Progenitor cell of endocrine pancreas (in vitro differentiated cells): ENCODE measurements around the gene GKN2. TPM values are rescaled to one million over a fixed set of nuclear protein-coding genes. Genes with fewer than 3 reads are reported as not detected.

Source experiments
- DNase-seq: peaks from one replicate; pipeline ENCODE4 v3.0.0; 2021; ENCODE audit warnings: low spot score; ENCODE audit not compliant: unreplicated experiment
- H3K27ac Mint-ChIP-seq: 2 replicates; pipeline ENCODE4 v1.8.0; 2021; ENCODE audit warnings: mild to moderate bottlenecking, moderate library complexity, mixed read lengths
- H3K27me3 Mint-ChIP-seq: 2 replicates; pipeline ENCODE4 v1.8.0; 2021; ENCODE audit warnings: mixed read lengths
- H3K36me3 Mint-ChIP-seq: 2 replicates; pipeline ENCODE4 v1.8.0; 2022; ENCODE audit warnings: mixed read lengths; ENCODE audit not compliant: insufficient read depth
- H3K4me1 Mint-ChIP-seq: 2 replicates; pipeline ENCODE4 v1.8.0; 2021; ENCODE audit warnings: low read depth, mixed read lengths
- H3K4me3 Mint-ChIP-seq: 2 replicates; pipeline ENCODE4 v1.8.0; 2021; ENCODE audit warnings: low read depth, mild to moderate bottlenecking, moderate library complexity, mixed read lengths
- H3K9me3 Mint-ChIP-seq: 2 replicates; pipeline ENCODE4 v1.8.0; 2021; ENCODE audit warnings: low read depth, mixed read lengths
- CTCF ChIP-seq: fragments of 200-600 bp; sonication (generic); IDR thresholded peaks from one replicate; pipeline ENCODE4 v1.5.0; 2021; ENCODE audit warnings: antibody characterized with exemption, mild to moderate bottlenecking; ENCODE audit not compliant: unreplicated experiment
- total RNA-seq: library from RNA; stranded (reverse); gene quantifications from 2 replicates; pipeline ENCODE4 v1.2.1, GENCODE V29; 2021

The GKN2 gene
- total RNA-seq, 1 donor from 2014 or later: not detected

GRCh38 chr2:68925295-68925896 is 27.3 kb downstream of the GKN2 start:
- peaks cover 24% of the 10 kb centered on the region for H3K27me3 Mint-ChIP-seq
- no peak overlapping the region for H3K4me3 Mint-ChIP-seq
- H3K36me3 Mint-ChIP-seq: no peaks in the 10 kb centered on the region
- H3K27ac Mint-ChIP-seq: no peak overlapping the region
- H3K9me3 Mint-ChIP-seq: no peaks in the 10 kb centered on the region
- peaks cover 11% of the 10 kb centered on the region for H3K4me1 Mint-ChIP-seq
- peak; percentile 84 for TF ChIP-seq CTCF
- peak; percentile 32 for DNase-seq

- H3K27me3 Mint-ChIP-seq: peaks cover 20% of the 10 kb centered on the region
- peaks cover 15% of the 10 kb centered on the region for H3K4me1 Mint-ChIP-seq
- no peak overlapping the region for H3K27ac Mint-ChIP-seq
- no peak overlapping the region for H3K4me3 Mint-ChIP-seq
- DNase-seq: no peak
- no peaks in the 10 kb centered on the region for H3K9me3 Mint-ChIP-seq
- TF ChIP-seq CTCF: no peak
- no peaks in the 10 kb centered on the region for H3K36me3 Mint-ChIP-seq
Observed at GRCh38 chr2:68921646-68922045, 31.0 kb downstream of the GKN2 start.

DNA sequence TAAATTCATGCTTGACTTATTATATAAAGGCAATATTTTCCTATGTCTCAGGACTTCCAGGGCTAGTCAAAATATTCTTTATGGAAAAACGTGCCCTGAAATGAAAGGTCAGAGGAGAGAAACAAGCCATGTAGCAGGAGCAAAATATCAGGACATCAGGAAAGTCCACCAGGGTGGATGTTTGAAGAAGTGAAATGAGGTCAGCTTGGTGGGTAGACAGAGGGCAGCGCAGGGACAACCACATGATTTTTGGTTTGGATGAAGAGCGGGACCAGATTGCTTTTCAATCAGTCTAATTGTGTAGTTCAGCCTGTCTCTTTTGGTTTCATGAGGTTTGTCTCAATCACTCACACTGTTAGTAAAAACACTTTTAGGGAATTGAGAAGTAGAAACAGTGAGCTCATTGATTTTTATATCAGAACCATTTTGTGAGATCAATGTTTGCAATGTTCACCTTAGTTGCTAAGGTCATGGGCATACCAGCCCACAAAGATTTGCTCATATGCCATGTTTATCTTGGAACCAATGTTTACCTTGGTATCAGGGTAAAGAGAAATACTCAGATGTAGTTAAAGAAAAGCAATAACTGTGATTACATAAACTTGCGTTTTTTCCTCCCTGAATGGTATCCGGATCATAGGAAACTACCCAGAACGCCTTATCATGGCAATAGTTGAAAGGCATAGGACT is 32.1 kb downstream of the GKN2 start:
- no peak for DNase-seq
- no peaks in the 10 kb centered on the region for H3K9me3 Mint-ChIP-seq
- no peaks in the 10 kb centered on the region for H3K36me3 Mint-ChIP-seq
- TF ChIP-seq CTCF: no peak
- H3K4me3 Mint-ChIP-seq: no peak overlapping the region
- H3K27ac Mint-ChIP-seq: peak overlapping the region; percentile 23
- peaks cover 15% of the 10 kb centered on the region for H3K4me1 Mint-ChIP-seq
- peaks cover 12% of the 10 kb centered on the region for H3K27me3 Mint-ChIP-seq

DNA sequence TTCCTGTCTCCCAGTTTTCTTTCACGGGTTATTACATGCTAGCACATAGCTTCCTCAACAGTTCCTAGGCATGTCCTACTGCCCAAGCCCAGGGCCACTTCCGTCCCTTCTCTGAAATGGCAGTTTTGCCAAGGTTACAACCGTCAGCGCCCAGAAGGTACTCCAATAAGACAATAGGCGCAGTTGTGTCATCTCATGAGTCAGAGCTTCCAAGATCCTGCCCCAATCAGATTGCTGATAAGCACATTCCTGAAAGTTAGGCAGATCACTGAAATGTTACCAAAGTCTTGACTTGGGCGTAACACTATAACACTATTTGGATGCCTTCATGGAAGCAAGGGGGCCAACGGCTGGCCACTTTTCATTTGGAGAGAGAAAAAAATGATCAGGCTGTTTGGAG is 34.2 kb downstream of the GKN2 start:
- Mint-ChIP-seq H3K9me3 (no peaks in the 10 kb centered on the region), H3K36me3 (no peaks in the 10 kb centered on the region)
- TF ChIP-seq CTCF: no peak

GRCh38 chr2:68917034-68917718 is 35.5 kb downstream of the GKN2 start:
- DNase-seq: no peak
- Mint-ChIP-seq H3K4me3 (no peak overlapping the region), H3K27ac (no peak overlapping the region), H3K27me3 (no peaks in the 10 kb centered on the region), H3K9me3 (no peaks in the 10 kb centered on the region), H3K36me3 (no peaks in the 10 kb centered on the region), H3K4me1 (peaks cover 15% of the 10 kb centered on the region)
- TF ChIP-seq CTCF: no peak

More for the DNA sequence above, 34.2 kb downstream of the GKN2 start:
- Mint-ChIP-seq H3K4me1 (peaks cover 15% of the 10 kb centered on the region), H3K27ac (no peak overlapping the region), H3K27me3 (peaks cover 2% of the 10 kb centered on the region), H3K4me3 (no peak overlapping the region)
- DNase-seq: no peak
